Gastroesophageal sphincter (tissue), 3 donors: ENCODE data around the gene CD1D.

Experiments
- EP300 ChIP-seq: sonication (generic); formaldehyde crosslinking; IDR thresholded peaks from one replicate; pipeline ENCODE4 v1.6.1; 2017; ENCODE audit warnings: antibody characterized with exemption, mild to moderate bottlenecking
- POLR2A ChIP-seq, 2 donors: fragments of 450-650 bp; IDR thresholded peaks; one replicate each; pipeline ENCODE4 v1.6.1; 2017; ENCODE audit warnings: antibody characterized with exemption in 2 of 2, mild to moderate bottlenecking in 2 of 2, moderate library complexity in 1 of 2
- POLR2AphosphoS5 ChIP-seq: sonication (generic); formaldehyde crosslinking; IDR thresholded peaks from one replicate; pipeline ENCODE4 v1.6.1; 2017; ENCODE audit warnings: antibody characterized with exemption
- TF ChIP-seq, protein P1 (sequence below), 4 experiments: fragments of 200-600 bp in 2 of 4; fragments of 450-650 bp in 2 of 4; sonication (generic) in 1 of 4; IDR thresholded peaks; one replicate each; pipeline ENCODE4 v1.5.1; 2017 to 2019; ENCODE audit warnings: antibody characterized with exemption in 4 of 4, mild to moderate bottlenecking in 2 of 4, moderate library complexity in 2 of 4

DNA sequence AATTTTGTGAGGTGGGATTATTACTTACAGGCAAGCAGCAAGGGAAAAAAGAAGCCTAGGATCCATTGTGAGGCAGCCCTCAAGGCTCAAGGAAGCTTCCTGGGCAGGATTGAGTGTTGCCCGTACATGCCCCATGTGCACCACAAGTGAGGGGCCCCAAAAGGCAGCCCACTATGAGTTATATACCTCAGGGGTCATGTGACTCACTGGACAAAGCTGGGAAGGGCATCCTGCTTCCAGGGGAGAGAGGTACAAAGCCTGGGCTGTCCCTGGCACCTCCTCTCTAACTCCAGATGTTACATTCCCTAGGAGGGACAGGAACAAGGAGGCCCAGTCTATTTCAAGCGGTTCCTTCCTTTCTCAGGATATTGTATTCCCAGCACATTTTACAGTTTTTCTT is 34.0 kb upstream of the CD1D start:
- no peak for TF ChIP-seq POLR2A (IDR thresholded peaks at IDR 0.05)
- TF ChIP-seq, protein P1, sequence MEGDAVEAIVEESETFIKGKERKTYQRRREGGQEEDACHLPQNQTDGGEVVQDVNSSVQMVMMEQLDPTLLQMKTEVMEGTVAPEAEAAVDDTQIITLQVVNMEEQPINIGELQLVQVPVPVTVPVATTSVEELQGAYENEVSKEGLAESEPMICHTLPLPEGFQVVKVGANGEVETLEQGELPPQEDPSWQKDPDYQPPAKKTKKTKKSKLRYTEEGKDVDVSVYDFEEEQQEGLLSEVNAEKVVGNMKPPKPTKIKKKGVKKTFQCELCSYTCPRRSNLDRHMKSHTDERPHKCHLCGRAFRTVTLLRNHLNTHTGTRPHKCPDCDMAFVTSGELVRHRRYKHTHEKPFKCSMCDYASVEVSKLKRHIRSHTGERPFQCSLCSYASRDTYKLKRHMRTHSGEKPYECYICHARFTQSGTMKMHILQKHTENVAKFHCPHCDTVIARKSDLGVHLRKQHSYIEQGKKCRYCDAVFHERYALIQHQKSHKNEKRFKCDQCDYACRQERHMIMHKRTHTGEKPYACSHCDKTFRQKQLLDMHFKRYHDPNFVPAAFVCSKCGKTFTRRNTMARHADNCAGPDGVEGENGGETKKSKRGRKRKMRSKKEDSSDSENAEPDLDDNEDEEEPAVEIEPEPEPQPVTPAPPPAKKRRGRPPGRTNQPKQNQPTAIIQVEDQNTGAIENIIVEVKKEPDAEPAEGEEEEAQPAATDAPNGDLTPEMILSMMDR (IDR thresholded peaks at IDR 0.05): no peak
- TF ChIP-seq POLR2AphosphoS5: no peak
- TF ChIP-seq EP300: no peak
